Measurements from ENCODE around the gene OTOG.

Gene OTOG

GRCh38 chr11:17672469-17672868 is 125.4 kb downstream of the OTOG start:
- DNase-seq = no peak

GRCh38 chr11:17673951-17674350 is 126.9 kb downstream of the OTOG start:
- no peak for DNase-seq

GRCh38 chr11:17682848-17683247 is 135.8 kb downstream of the OTOG start:
- DNase-seq = no peak

- DNase-seq = peak; percentile 13
Observed at GRCh38 chr11:17683377-17684161, 136.5 kb downstream of the OTOG start.

GRCh38 chr11:17684550-17684949 is 137.5 kb downstream of the OTOG start:
- DNase-seq = no peak

GRCh38 chr11:17686231-17686980 is 139.3 kb downstream of the OTOG start:
- peak; percentile 93 for DNase-seq

GRCh38 chr11:17687946-17688670 is 141.0 kb downstream of the OTOG start:
- no peak for DNase-seq

- no peak for DNase-seq
Observed at GRCh38 chr11:17691550-17691949, 144.5 kb downstream of the OTOG start.

GRCh38 chr11:17691976-17692375 is 144.9 kb downstream of the OTOG start:
- DNase-seq = peak; percentile 29

GRCh38 chr11:17692931-17693330 is 145.9 kb downstream of the OTOG start:
- DNase-seq = no peak

- no peak for DNase-seq
Observed at GRCh38 chr11:17693531-17693930, 146.5 kb downstream of the OTOG start.

- no peak for DNase-seq
Observed at GRCh38 chr11:17694494-17695110, 147.5 kb downstream of the OTOG start.

GRCh38 chr11:17695454-17696441 is 148.7 kb downstream of the OTOG start:
- DNase-seq = peak; percentile 34

- no peak for DNase-seq
Observed at GRCh38 chr11:17696741-17697140, 149.7 kb downstream of the OTOG start.
